Measurements from ENCODE around the gene ALG12.
"Not testable (repeated sequence)": the region's sequence is repeated elsewhere in the genome, so short reads cannot be mapped to it uniquely, and the experiment has no call there.

ALG12 gene

DNA sequence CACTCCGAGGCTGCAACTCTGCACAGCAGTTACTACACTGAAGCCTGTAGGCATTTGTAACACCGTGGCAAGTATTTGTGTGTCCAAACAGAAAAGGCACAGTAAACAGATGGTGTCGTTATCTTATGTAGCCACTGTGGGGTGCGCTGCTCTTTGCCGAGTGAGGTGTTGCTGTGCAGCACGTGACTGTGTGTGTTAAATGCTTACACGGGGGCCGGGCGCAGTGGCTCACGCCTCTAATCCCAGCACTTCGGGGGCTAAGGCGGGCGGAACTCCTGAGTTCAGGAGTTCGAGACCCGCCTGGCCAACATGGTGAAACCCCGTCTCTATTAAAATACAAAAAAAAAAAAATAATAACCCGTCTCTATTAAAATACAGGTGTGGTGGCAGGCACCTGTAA lies 53.1 kb downstream of the ALG12 start:
- DNase-seq: no peak

DNA sequence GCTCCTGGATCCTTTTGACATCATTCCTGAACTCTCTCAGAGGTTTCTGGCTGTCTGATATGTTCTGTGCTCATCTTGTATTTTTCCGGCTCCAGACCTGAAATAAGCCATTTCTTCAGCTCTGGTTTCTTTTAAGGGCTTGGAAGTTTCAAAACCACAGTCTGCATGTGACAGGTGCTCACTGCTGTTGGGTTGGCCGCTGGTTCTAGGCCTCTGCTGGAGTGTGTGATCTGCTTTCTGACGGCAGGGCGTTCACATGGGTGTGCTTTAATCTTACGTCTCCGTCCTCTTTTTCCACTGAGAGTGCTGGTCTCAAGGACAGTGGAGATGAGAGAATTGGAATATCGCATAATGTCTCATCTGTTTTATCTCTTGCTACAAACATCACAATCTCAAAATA lies 54.3 kb downstream of the ALG12 start:
- no peak for DNase-seq

DNA sequence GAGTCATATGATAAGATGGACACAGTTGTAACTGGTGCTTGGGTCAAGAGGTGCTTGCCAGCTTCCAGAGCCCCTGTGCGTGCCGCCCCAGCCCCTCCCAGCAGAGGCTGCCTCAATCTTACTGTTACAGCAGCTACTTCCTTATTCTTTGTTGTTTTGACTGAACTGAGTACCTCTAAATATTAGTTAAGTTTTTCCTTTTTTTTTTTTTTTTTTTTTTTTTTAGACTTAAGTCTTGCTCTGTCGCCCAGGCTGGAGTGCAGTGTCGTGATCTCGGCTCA lies 55.8 kb downstream of the ALG12 start:
- no peak for DNase-seq

DNA sequence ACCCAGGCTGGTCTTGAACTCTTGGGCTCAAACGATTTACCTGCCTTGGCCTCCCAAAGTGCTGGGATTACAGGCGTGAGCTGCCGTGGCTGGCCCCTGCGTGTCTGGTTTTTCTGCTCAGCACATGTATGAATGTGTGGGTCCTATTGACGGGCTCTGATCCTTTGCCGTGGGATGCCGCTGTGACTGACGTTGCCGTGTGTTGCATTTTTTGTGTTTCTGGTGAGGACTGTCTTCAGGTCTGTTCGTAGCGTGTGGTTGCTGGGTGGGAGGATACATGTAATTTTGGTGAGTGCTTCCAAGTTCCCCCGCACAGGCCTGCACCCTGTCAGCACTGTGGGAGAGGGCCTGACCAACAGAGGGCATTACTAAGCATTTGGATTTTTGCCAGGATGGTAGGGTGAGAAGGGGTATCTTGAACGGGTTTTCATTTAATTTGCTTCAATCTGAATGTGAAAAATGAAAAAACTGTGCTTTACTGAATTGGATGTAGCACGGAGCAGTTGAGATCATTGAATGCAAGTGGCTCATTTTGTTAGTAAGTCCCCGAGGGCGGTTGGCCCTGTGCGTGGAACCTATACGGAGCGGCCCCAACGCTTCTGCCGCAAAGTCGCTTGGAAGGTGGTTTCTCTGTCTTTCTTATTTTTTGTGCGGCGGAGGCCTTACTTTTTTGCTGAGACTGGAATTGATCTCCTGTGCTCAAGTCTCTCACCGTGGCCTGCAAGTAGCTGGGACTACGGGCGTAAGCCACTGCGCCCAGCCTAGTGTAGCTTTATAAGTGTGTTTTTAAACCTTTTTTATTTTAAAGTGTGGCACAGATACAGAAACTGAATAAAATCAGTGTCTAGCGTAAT lies 56.4 kb downstream of the ALG12 start:
- DNase-seq: no peak

DNA sequence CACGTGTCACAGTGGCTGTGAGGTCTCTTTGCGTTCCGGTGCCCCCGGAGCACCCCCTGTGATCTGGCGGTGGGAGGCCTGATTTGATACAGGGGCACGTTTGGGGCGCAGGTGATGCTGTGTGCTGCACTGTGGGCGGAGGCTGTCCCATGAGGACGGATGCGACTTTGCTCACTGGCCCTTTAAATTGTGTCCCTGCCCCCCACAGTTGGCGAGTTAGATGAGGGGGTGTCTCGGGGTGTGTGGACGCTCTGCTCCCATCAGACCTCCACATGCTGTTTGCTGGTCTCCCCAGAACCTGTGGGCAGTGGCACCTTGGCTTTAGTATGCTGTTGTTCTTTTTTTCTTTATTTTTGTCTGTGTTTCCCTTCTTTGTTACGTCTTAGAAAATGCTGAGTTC lies 59.4 kb downstream of the ALG12 start:
- DNase-seq: no peak

DNA sequence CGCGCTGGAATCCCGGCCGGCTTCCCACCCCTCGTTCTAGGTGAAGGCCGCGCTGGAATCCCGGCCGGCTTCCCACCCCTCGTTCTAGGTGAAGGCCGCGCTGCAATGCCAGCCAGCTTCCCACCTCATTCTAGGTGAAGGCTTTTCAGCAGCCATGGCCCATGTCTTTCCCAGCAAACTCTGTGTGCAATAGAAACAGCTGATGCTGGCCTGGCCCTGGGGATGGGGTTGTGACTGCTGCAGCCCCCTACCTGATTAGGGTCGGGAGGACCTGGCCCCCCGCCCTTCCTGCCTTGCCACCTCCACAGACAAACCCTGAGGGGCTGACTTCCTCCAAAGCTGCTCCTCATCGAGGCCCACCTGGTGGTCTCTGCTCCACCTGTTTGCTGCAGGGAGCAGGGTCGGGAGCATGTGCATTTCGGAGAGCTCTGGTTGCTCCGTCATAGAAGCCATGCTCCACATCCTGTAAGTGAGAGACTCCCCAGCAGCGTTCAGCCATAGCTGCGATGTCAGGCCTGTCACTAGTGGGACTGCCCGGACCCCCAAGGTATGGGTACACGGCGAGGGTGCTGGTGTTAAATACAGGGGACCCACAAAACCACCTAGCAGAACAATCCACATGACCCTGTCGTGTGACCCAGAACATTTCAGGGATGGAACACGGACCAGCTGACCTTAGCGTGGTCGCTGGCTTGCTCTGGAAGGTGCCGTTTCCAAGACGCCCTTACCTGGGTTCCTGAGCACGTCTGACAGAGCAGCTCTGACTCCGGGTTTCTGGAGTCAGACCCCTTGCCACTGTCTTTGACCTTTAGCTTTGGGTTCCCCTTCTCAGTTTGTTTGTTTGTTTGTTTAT lies 61.2 kb downstream of the ALG12 start:
- no peak for DNase-seq

DNA sequence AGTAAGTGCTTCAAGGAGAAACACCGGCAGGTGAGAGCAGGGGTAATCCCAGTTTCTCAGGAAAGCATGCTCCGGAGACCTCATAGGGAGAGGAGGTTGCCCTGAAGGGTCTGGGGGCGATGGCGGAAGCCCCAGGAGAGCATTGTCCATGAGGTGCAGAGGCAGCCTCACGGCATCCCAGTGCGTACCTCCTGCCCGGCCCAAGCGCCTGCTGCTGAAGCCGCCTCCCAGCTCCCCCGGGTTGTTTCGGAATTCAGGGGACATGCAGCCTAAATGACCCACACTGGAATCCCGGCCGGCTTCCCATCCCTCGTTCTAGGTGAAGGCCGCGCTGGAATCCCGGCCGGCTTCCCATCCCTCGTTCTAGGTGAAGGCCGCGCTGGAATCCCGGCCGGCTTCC lies 61.9 kb downstream of the ALG12 start:
- DNase-seq: no peak

DNA sequence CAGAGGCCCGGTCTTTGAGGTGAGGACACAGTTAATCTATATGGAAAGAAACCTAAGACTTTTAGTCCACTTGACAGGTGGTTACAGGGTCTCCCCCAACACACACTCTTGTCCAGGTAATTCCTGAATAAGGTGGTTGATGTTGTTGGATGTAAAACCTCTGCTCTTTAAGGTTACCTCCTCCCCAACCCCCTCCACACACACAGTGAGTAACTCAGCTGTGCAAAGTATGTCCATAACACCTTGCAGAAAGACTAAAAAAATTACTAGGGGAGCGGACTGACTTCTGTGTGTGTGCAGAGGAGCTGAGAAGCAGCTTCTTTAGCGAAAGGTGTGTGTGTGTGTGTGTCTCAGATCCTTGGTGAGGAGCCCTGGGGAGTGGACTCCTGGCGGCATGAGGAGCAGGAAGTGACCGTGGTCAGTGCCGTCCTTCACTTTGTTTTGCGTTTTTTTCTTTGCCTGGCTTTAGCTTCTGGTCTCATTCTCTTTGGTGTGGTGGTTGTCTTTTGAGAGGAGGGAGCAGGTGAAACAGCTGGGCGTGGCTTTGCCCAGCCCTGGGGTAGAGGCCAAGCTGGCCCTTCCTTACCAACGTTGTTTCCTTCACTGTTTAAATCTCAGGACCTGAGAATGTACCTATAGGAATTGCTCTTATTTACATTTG lies 62.9 kb downstream of the ALG12 start:
- DNase-seq: no peak

DNA sequence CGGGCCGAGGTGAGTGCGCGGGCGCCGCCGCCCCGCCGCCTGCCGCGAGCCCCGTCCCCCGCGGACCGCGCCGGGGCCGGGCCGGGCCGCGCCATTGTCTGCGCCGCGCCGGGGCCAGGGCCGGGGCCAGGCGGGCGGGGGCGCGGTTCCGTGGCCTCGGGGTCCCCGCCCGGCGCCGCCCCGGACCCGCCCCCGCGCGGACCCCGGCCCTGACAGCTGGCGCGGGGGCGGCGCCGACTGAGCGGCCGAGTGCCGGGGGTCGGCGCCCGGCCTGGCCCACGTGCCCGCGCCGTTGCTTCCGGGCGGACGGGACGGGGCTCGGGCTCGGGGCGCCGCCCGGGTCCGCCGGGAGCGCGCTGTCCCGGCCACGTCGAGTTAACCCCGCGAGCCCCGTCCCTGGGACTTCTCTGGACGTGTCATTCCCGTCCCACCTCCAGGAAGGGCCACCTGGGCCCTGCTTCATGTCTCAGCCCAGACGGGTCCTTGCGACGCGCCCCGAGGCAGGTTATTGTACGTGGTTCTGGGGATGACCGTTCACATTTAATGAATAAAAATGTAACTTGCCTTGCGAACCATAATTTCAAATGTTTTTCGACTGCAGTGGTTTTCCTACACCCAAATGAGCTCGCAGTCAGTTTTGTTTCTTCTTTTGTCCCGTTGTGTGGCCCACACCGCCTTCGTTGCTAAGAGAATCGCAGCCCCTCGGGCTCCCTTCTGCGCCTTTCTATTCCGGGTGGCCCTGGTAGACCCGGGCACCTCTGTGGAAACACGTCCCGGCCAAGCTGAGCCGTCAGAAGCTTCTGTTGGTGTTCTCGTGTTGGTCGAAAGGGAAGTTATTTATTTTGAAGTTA lies 64.0 kb downstream of the ALG12 start:
- no peak for DNase-seq

DNA sequence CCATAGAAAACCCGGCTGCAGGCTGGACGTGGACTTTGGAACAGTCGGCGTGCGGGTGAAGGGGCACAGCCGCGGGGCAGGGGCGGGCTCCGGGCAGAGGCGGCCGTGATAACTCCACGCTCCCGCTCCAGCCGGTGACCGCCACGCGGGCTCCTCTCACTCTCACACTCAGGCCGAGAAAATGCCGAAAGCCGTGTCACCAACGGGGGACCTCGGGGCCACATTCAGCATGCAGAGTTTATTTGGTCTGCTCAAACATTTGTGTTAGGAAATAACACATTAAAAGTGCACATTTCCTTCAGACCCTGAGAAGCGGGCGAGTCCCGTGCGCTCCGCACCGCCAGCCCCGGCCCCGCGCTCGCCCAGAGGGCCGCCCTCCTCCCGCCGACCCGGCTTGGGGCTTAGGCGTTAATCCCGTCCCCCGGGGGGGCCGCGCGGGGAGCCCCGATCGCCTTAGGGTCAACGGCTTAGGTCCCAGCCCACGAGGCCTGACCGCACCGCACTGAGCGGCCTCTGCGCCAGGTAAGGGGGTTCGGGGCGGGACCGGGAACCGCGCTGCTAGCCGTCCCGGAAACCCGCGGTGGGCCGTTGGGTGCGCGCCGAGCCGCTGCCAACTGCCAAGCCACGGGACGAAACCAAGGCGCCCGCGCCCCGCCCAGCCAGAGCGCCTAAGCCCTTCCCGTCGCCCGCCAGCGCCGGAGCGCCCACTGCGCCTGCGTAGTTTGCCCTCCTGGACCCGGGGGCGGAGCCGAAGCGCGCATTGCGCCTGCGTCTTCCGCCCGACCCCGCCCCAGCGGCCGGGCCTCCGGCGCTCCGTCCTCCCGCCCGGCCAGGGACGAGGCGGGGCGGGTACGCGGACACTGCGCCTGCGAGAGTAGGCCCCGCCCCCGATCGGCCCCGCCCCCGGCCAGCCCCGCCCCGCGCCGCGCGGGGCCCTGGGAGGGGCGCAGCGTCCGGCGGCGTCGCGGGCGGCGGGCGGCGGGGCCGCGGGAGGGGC lies 65.0 kb downstream of the ALG12 start, which contains the start of gene ZBED4:
Gene ZBED4, plus strand, starts transcription at position 947 of the 997 bp plus-strand sequence. CDS start 29,819 bp downstream, outside the sequence.
- peak; percentile 86 for DNase-seq

DNA sequence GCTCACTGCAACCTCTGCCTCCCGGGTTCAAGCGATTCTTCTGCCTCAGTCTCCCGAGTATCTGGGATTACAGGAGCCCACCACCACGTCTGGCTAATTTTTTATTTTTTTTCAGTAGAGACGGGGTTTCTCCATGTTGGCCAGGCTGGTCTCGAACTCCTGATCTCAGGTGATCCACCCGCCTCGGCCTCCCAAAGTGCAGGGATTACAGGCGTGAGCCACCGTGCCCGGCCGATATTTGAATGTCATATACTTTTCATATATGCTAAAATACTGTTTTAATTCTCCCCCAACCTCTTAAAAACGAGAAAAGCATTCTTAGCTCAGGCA lies 65.7 kb downstream of the ALG12 start:
- not testable (repeated sequence) for DNase-seq

DNA sequence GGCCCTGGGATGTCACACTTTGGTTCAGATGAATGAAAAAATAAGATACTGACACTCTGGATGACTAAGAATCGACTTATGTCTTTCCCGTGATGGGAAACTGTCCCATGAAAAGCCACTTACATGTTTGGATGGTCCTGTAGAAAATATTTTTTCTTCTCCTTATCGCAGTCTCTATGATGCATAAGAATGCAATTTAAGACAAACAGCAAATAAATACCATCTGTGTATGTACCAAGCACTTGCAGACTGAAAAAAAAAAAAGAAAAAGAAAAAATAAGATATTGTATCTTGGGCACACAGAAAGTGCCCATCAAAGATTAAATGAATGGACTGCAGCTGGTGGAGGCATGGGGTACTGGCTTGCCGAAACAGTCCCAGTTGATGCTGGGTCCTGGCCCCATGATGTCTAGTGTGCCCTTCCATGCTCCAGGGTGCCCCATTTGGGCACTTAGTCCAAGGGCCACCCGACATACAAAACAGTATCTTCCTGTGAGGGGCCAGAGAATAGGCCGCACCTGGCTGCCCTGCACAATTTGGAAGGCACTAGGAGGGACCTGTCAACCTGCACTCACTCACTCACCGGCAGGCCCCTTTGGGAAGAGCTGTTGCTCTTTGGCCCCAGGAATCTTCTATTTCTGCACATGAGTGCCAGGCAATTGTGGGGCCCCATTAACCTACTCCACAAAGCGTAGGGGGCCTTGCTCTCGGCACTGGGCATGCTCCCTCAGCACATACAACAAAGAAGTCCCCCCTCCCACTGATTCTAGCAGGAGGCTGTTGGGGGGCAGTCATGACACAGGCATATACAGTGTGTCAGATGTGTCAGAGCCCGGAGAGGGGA lies 67.1 kb downstream of the ALG12 start:
- no peak for DNase-seq

Data from NCI-H1048 (cell line).